Mucosa of stomach (tissue), 1 donor: ENCODE data around the gene ACER3.
"Not testable (repeated sequence)": the region's sequence is repeated elsewhere in the genome, so short reads cannot be mapped to it uniquely, and the experiment has no call there.

Experiments used
- H3K27me3 ChIP-seq: one replicate; pipeline ENCODE4 v1.7.0; 2013; ENCODE audit warnings: mild to moderate bottlenecking, low read length; ENCODE audit not compliant: control insufficient read depth, insufficient read depth
- H3K36me3 ChIP-seq: one replicate; pipeline ENCODE4 v1.7.0; 2013; ENCODE audit warnings: low read length; ENCODE audit not compliant: control insufficient read depth, insufficient read depth
- H3K4me1 ChIP-seq: one replicate; pipeline ENCODE4 v1.7.0; 2013; ENCODE audit warnings: mild to moderate bottlenecking, low read length; ENCODE audit not compliant: control insufficient read depth, insufficient read depth
- H3K4me3 ChIP-seq: one replicate; pipeline ENCODE4 v1.7.0; 2013; ENCODE audit warnings: low read length
- H3K9ac ChIP-seq: one replicate; pipeline ENCODE4 v1.7.0; 2013; ENCODE audit warnings: mild to moderate bottlenecking, low read length, moderate library complexity
- H3K9me3 ChIP-seq: one replicate; pipeline ENCODE4 v1.7.0; 2013; ENCODE audit warnings: mild to moderate bottlenecking, low read length, moderate library complexity; ENCODE audit not compliant: control insufficient read depth
- donor health status: Pancreatic carcinoma.

The ACER3 gene

GRCh38 chr11:76839311-76839710 lies 21.4 kb upstream of the ACER3 start:
- Histone ChIP-seq H3K4me1 (peaks cover 36% of the 10 kb centered on the region), H3K9me3 (no peaks in the 10 kb centered on the region), H3K27me3 (no peaks in the 10 kb centered on the region), H3K36me3 (no peaks in the 10 kb centered on the region), H3K9ac (no peak overlapping the region), H3K4me3 (no peak overlapping the region)

- Histone ChIP-seq H3K4me1 (peaks cover 23% of the 10 kb centered on the region), H3K9ac (no peak overlapping the region), H3K9me3 (no peaks in the 10 kb centered on the region), H3K27me3 (no peaks in the 10 kb centered on the region), H3K4me3 (no peak overlapping the region), H3K36me3 (no peaks in the 10 kb centered on the region)
These were observed 18.7 kb upstream of the ACER3 start for GRCh38 chr11:76841923-76842452.

- H3K9me3 ChIP-seq: no peaks in the 10 kb centered on the region
- no peak overlapping the region for H3K4me3 ChIP-seq
- peaks cover 5% of the 10 kb centered on the region for H3K4me1 ChIP-seq
- H3K9ac ChIP-seq: no peak overlapping the region
- H3K27me3 ChIP-seq: no peaks in the 10 kb centered on the region
- no peaks in the 10 kb centered on the region for H3K36me3 ChIP-seq
These were observed 16.8 kb upstream of the ACER3 start for GRCh38 chr11:76843907-76844306.

DNA sequence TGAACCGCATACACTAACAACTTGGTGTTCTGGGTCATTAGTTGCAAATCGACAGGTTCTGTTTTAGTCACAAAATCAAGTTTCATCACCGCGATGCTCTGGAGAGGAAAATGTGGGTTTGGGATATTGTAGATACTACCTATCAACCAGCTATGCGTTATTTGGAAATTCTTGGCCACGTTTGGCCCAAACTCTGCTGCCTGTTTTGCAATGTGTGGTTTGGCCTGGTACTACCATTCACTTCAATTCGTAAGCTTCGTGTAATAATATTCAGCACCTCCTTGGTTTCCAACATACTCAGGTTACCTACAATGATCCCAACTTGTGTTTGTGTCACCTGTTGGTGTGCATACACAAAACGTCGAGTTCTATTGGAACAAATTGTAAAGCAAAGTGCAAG lies 16.2 kb upstream of the ACER3 start:
- H3K4me3 ChIP-seq: no peak overlapping the region
- no peaks in the 10 kb centered on the region for H3K36me3 ChIP-seq
- no peak overlapping the region for H3K9ac ChIP-seq
- H3K9me3 ChIP-seq: no peaks in the 10 kb centered on the region
- H3K4me1 ChIP-seq: peaks cover under 1% of the 10 kb centered on the region
- peaks cover 3% of the 10 kb centered on the region for H3K27me3 ChIP-seq

DNA sequence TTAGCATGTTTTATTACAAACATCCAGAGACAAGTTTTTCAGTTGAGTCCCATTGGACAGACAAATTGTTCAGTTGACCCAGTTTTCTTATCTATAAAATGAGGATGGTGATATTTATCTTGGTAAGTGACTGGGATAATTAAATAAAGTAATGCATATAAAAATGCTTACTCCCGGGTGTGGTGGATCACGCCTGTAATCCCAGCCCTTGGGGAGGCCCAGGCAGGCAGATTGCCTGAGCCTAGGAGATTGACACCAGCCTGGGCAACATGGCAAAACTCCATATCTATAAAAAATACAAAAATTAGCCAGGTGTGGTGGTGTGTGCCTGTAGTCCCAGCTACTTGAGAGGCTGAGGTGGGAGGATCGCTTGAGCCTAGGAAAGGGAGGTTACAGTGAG lies 15.6 kb upstream of the ACER3 start:
- Histone ChIP-seq H3K27me3 (peaks cover 3% of the 10 kb centered on the region), H3K9me3 (no peaks in the 10 kb centered on the region), H3K4me3 (no peak overlapping the region), H3K9ac (no peak overlapping the region), H3K4me1 (peaks cover under 1% of the 10 kb centered on the region), H3K36me3 (no peaks in the 10 kb centered on the region)

GRCh38 chr11:76846441-76846840 lies 14.3 kb upstream of the ACER3 start:
- no peaks in the 10 kb centered on the region for H3K36me3 ChIP-seq
- peaks cover 9% of the 10 kb centered on the region for H3K4me1 ChIP-seq
- no peak overlapping the region for H3K9ac ChIP-seq
- peaks cover 3% of the 10 kb centered on the region for H3K27me3 ChIP-seq
- H3K9me3 ChIP-seq: no peaks in the 10 kb centered on the region
- no peak overlapping the region for H3K4me3 ChIP-seq

- Histone ChIP-seq H3K9me3 (no peaks in the 10 kb centered on the region), H3K9ac (no peak overlapping the region)
These were observed 11.3 kb upstream of the ACER3 start for GRCh38 chr11:76849376-76849775.

DNA sequence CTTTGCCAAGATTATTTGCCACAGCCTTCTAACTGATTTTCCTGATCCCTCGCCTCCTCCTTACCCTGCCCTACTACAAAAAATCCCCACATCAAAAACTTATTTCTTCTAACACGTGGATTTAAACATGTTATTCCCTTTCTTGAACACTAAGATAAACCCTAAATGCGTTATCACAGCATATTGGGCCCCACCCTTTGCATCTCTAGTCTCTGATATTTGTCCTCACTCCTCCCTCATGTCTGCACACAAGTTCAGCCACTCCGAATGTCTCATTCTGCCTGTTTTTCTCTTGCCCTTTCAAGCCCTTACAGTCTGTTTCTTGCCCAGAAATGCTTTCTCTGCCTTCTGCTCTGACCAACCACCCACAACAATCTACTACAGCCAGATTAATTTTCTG lies 10.6 kb upstream of the ACER3 start:
- H3K9ac ChIP-seq: no peak overlapping the region
- H3K36me3 ChIP-seq: no peaks in the 10 kb centered on the region
- H3K27me3 ChIP-seq: peaks cover 3% of the 10 kb centered on the region
- H3K9me3 ChIP-seq: no peaks in the 10 kb centered on the region
- peaks cover 9% of the 10 kb centered on the region for H3K4me1 ChIP-seq
- H3K4me3 ChIP-seq: no peak overlapping the region

More at GRCh38 chr11:76849376-76849775, 11.3 kb upstream of the ACER3 start:
- Histone ChIP-seq H3K36me3 (no peaks in the 10 kb centered on the region), H3K4me1 (peaks cover 9% of the 10 kb centered on the region), H3K4me3 (no peak overlapping the region), H3K27me3 (peaks cover 3% of the 10 kb centered on the region)

DNA sequence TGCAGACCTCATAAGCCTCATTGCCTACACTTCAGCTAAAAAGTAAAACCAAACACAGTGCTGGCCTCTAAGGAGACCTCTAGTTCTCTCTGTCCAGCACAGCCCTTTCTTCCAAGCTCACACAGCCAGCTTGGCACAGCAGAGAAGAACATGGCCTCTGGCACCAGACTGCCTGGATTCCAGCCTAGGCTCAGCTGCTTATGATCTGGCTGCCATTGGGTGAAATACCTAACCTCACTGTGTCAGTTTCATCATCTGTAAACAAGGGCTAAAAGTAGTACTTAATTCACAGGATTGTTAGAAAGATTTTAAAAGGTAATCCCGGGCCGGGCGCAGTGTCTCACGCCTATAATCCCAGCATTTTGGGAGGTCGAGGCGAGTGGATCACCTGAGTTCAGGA lies 9.9 kb upstream of the ACER3 start:
- no peak overlapping the region for H3K9ac ChIP-seq
- no peaks in the 10 kb centered on the region for H3K36me3 ChIP-seq
- H3K4me1 ChIP-seq: peaks cover 9% of the 10 kb centered on the region
- no peak overlapping the region for H3K4me3 ChIP-seq
- peaks cover 3% of the 10 kb centered on the region for H3K27me3 ChIP-seq
- no peaks in the 10 kb centered on the region for H3K9me3 ChIP-seq

- no peaks in the 10 kb centered on the region for H3K27me3 ChIP-seq
- H3K4me3 ChIP-seq: no peak overlapping the region
- no peaks in the 10 kb centered on the region for H3K36me3 ChIP-seq
- H3K4me1 ChIP-seq: peaks cover 9% of the 10 kb centered on the region
- H3K9ac ChIP-seq: no peak overlapping the region
- H3K9me3 ChIP-seq: no peaks in the 10 kb centered on the region
These were observed 6.0 kb upstream of the ACER3 start for GRCh38 chr11:76854709-76855108.

DNA sequence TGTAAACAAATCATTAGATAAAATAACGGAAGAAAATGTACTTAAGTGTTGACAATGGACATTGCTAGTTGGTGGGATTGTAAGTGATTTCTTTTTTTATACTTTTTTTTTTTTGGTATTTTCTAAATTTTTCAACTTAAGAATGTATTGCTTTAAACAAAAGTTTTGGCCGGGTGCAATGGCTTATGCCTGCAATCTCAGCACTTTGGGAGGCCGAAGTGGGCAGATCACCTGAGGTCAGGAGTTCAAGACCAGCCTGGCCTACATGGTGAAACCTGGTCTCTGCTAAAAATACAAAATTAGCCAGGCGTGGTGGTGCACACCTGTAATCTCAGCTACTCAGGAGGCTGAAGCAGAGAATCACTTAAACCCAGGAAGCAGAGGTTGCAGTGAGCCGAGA lies 5.0 kb upstream of the ACER3 start:
- not testable (repeated sequence) for H3K36me3 ChIP-seq, H3K4me1 ChIP-seq, H3K4me3 ChIP-seq, H3K9me3 ChIP-seq, H3K27me3 ChIP-seq, H3K9ac ChIP-seq

GRCh38 chr11:76856106-76856505 lies 4.6 kb upstream of the ACER3 start:
- no peaks in the 10 kb centered on the region for H3K9me3 ChIP-seq
- H3K36me3 ChIP-seq: no peaks in the 10 kb centered on the region
- no peak overlapping the region for H3K9ac ChIP-seq
- H3K4me1 ChIP-seq: no peaks in the 10 kb centered on the region
- no peak overlapping the region for H3K4me3 ChIP-seq
- H3K27me3 ChIP-seq: no peaks in the 10 kb centered on the region

DNA sequence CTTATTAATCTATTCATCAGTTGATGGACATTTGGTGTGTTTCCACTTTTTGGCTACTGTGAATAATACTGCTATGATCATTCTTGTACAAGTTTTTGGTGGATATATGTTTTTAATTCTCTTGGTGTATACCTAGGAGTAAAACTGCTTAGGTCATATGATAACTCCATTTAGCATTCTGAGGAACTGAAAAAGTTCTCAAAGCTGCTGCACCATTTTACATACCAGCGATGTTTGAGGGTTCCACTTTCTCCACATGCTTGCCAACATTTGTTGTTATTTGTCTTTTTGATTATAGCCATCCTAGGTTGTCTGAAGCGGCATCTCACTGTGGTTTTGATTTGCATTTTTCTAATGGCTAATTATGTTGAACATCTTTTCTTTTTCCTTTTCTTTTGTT lies 4.1 kb upstream of the ACER3 start:
- Histone ChIP-seq H3K4me3 (no peak overlapping the region), H3K4me1 (peaks cover 4% of the 10 kb centered on the region)

More for the DNA sequence above, 4.1 kb upstream of the ACER3 start:
- Histone ChIP-seq H3K36me3 (no peaks in the 10 kb centered on the region), H3K27me3 (no peaks in the 10 kb centered on the region), H3K9me3 (no peaks in the 10 kb centered on the region), H3K9ac (no peak overlapping the region)
